Neuronal stem cell (in vitro differentiated cells): Measurements from ENCODE around the gene RAMACL.

Experiments
- DNase-seq: peaks from one replicate; pipeline ENCODE4 v3.0.0-alpha.2; 2013; ENCODE audit warnings: low spot score
- H2AFZ ChIP-seq: one replicate; pipeline ENCODE4 v1.6.1; 2013; ENCODE audit warnings: mild to moderate bottlenecking, low read length, inconsistent platforms
- H2AK5ac ChIP-seq: 2 replicates; pipeline ENCODE4 v1.6.1; 2013; ENCODE audit warnings: low read depth, mild to moderate bottlenecking, inconsistent platforms, low read length, moderate library complexity, mixed read lengths
- H2BK120ac ChIP-seq: 2 replicates; pipeline ENCODE4 v1.6.1; 2013; ENCODE audit warnings: low read depth, mild to moderate bottlenecking, inconsistent platforms, low read length, moderate library complexity, mixed read lengths
- H2BK12ac ChIP-seq: one replicate; pipeline ENCODE4 v1.6.1; 2013; ENCODE audit warnings: low read length, inconsistent platforms
- H2BK15ac ChIP-seq: 2 replicates; pipeline ENCODE4 v1.6.1; 2013; ENCODE audit warnings: mild to moderate bottlenecking, low read length, inconsistent platforms, mixed read lengths
- H2BK5ac ChIP-seq: one replicate; pipeline ENCODE4 v1.6.1; 2013; ENCODE audit warnings: inconsistent platforms, mild to moderate bottlenecking, low read length, moderate library complexity
- H3K14ac ChIP-seq: one replicate; pipeline ENCODE4 v1.6.1; 2013; ENCODE audit warnings: low read length, inconsistent platforms
- H3K18ac ChIP-seq: 2 replicates; pipeline ENCODE4 v1.6.1; 2013; ENCODE audit warnings: low read length, inconsistent platforms
- H3K23ac ChIP-seq: 2 replicates; pipeline ENCODE4 v1.6.1; 2013; ENCODE audit warnings: low read depth, mild to moderate bottlenecking, mixed read lengths, low read length, inconsistent platforms; ENCODE audit not compliant: poor library complexity
- H3K27ac ChIP-seq: replicated peaks from 3 replicates; pipeline ENCODE4 v1.5.1; 2013; ENCODE audit warnings: low read length, inconsistent platforms
- H3K27me3 ChIP-seq, 3 experiments: 2 replicates each; pipeline ENCODE4 v1.6.1; 2013; ENCODE audit warnings: low read length in 3 of 3, mild to moderate bottlenecking in 2 of 3, inconsistent platforms in 1 of 3, low read depth in 1 of 3, mixed read lengths in 1 of 3, moderate library complexity in 1 of 3; ENCODE audit not compliant: control insufficient read depth in 3 of 3, insufficient read depth in 3 of 3
- H3K36me3 ChIP-seq, 2 donors: replicated peaks in 1 of 2; 2 replicates each; pipeline ENCODE4 v1.6.1; 2013; ENCODE audit warnings: low read length in 2 of 2; ENCODE audit not compliant: control insufficient read depth in 2 of 2, insufficient read depth in 2 of 2
- H3K4ac ChIP-seq: 2 replicates; pipeline ENCODE4 v1.6.1; 2013; ENCODE audit warnings: inconsistent platforms, mild to moderate bottlenecking, low read length, moderate library complexity
- H3K4me1 ChIP-seq, 2 donors: 1 replicate in 1 of 2; 2 replicates in 1 of 2; pipeline ENCODE4 v1.6.1; 2013; ENCODE audit warnings: low read length in 2 of 2, low read depth in 1 of 2; ENCODE audit not compliant: control insufficient read depth in 2 of 2, insufficient read depth in 1 of 2
- H3K4me2 ChIP-seq: one replicate; pipeline ENCODE4 v1.6.1; 2013; ENCODE audit warnings: mild to moderate bottlenecking, low read length, inconsistent platforms; ENCODE audit not compliant: insufficient read depth, poor library complexity, severe bottlenecking
- H3K4me3 ChIP-seq, 2 donors: 2 replicates each; pipeline ENCODE4 v1.5.1; 2013; ENCODE audit warnings: low read length in 2 of 2, mild to moderate bottlenecking in 2 of 2, inconsistent platforms in 1 of 2, moderate library complexity in 1 of 2
- H3K79me1 ChIP-seq: one replicate; pipeline ENCODE4 v1.6.1; 2013; ENCODE audit warnings: low read depth, mild to moderate bottlenecking, inconsistent platforms, low read length, moderate library complexity
- H3K9ac ChIP-seq: one replicate; pipeline ENCODE4 v1.6.1; 2013; ENCODE audit warnings: mild to moderate bottlenecking, low read depth, low read length, inconsistent platforms; ENCODE audit not compliant: poor library complexity
- H3K9me3 ChIP-seq, 2 donors: replicated peaks in 1 of 2; 2 replicates each; pipeline versions ENCODE3 to v1.6.1; 2013; ENCODE audit warnings: low read length in 2 of 2, mild to moderate bottlenecking in 2 of 2, inconsistent platforms in 1 of 2, low read depth in 1 of 2, mixed read lengths in 1 of 2, moderate library complexity in 1 of 2; ENCODE audit not compliant: control insufficient read depth in 2 of 2, insufficient read depth in 1 of 2
- H4K8ac ChIP-seq: one replicate; pipeline ENCODE4 v1.6.1; 2013; ENCODE audit warnings: low read depth, mild to moderate bottlenecking, inconsistent platforms, low read length, moderate library complexity
- H4K91ac ChIP-seq: one replicate; pipeline ENCODE4 v1.6.1; 2013; ENCODE audit warnings: low read length, low read depth, mild to moderate bottlenecking, inconsistent platforms; ENCODE audit not compliant: poor library complexity
- WGBS, 2 donors: extraction: QIAGEN DNeasy Blood & Tissue Kit; methylation state at CpG; one replicate each; pipeline ENCODE4 v1.1.7; 2013; ENCODE audit warnings: missing lambda C conversion rate in 2 of 2, mixed read lengths in 1 of 2; ENCODE audit not compliant: insufficient read length in 2 of 2, insufficient replicate concordance in 1 of 2; ENCODE audit errors: extremely low coverage in 2 of 2; 5-methylcytosine and 5-hydroxymethylcytosine counted together

RAMACL gene

GRCh38 chr6:166614171-166614583, 27.7 kb upstream of the RAMACL start:
- Histone ChIP-seq H3K14ac (no peak overlapping the region), H2AFZ (no peak overlapping the region), H3K9me3 (peaks cover 0 to 9% of the 10 kb centered on the region in 2 donors), H2AK5ac (no peak overlapping the region), H2BK15ac (no peak overlapping the region), H3K4ac (no peak overlapping the region), H3K36me3 (peaks cover 7 to 34% of the 10 kb centered on the region in 2 donors), H3K27me3 (no peaks in the 10 kb centered on the region), H3K79me1 (peaks cover 6% of the 10 kb centered on the region), H4K91ac (no peak overlapping the region), H3K4me1 (peaks cover 0 to 17% of the 10 kb centered on the region in 2 donors), H2BK5ac (no peak overlapping the region), H2BK12ac (no peak overlapping the region), H3K4me2 (no peak overlapping the region), H3K9ac (no peak overlapping the region), H3K27ac (no peak overlapping the region), H4K8ac (no peak overlapping the region), H2BK120ac (no peak overlapping the region), H3K23ac (no peak overlapping the region), H3K4me3 (no peak overlapping the region), H3K18ac (peak overlapping the region; percentile 49)
- no peak for DNase-seq
- no CpG with 5 or more reads among the region's 12 CpGs for WGBS, 2 donors

- H3K36me3 ChIP-seq = peaks cover 1 to 22% of the 10 kb centered on the region in 2 donors
- H2BK15ac ChIP-seq = no peak overlapping the region
- peaks cover 6% of the 10 kb centered on the region for H3K79me1 ChIP-seq
- no peak overlapping the region for H3K23ac ChIP-seq
- H3K4me1 ChIP-seq = peaks cover 0 to 17% of the 10 kb centered on the region in 2 donors
- no peak overlapping the region for H3K9ac ChIP-seq
- H3K4ac ChIP-seq = no peak overlapping the region
- no peak overlapping the region for H2BK12ac ChIP-seq
- no peak overlapping the region for H4K91ac ChIP-seq
- H3K27ac ChIP-seq = no peak overlapping the region
- peaks cover 0 to 1% of the 10 kb centered on the region in 2 donors for H3K9me3 ChIP-seq
- no peak overlapping the region for H3K4me2 ChIP-seq
- H4K8ac ChIP-seq = no peak overlapping the region
- no peak overlapping the region for H3K14ac ChIP-seq
- H2AFZ ChIP-seq = no peak overlapping the region
- WGBS, 2 donors = no CpG with 5 or more reads among the region's 7 CpGs
- no peak for DNase-seq
- H3K27me3 ChIP-seq = no peaks in the 10 kb centered on the region
- H2AK5ac ChIP-seq = no peak overlapping the region
- H2BK120ac ChIP-seq = no peak overlapping the region
- no peak overlapping the region for H3K18ac ChIP-seq
- H3K4me3 ChIP-seq = no peak overlapping the region
- H2BK5ac ChIP-seq = no peak overlapping the region
Measured at GRCh38 chr6:166613027-166613426, 26.5 kb upstream of the RAMACL start.

GRCh38 chr6:166612471-166612881, 26.0 kb upstream of the RAMACL start:
- no peak overlapping the region for H2BK120ac ChIP-seq
- H3K4me2 ChIP-seq = no peak overlapping the region
- H2BK12ac ChIP-seq = no peak overlapping the region
- no peak overlapping the region for H3K23ac ChIP-seq
- no peak overlapping the region for H2BK5ac ChIP-seq
- H3K4ac ChIP-seq = no peak overlapping the region
- H2BK15ac ChIP-seq = no peak overlapping the region
- H3K4me1 ChIP-seq = peaks cover 0 to 17% of the 10 kb centered on the region in 2 donors
- DNase-seq = no peak
- no peak overlapping the region for H2AFZ ChIP-seq
- no peak overlapping the region for H3K27ac ChIP-seq
- H3K18ac ChIP-seq = no peak overlapping the region
- no peak overlapping the region for H4K8ac ChIP-seq
- H3K79me1 ChIP-seq = peaks cover 6% of the 10 kb centered on the region
- WGBS, 2 donors = no CpG with 5 or more reads among the region's 11 CpGs
- no peaks in the 10 kb centered on the region for H3K9me3 ChIP-seq
- H3K4me3 ChIP-seq = no peak overlapping the region
- no peak overlapping the region for H2AK5ac ChIP-seq
- H4K91ac ChIP-seq = no peak overlapping the region
- H3K9ac ChIP-seq = no peak overlapping the region
- no peak overlapping the region for H3K14ac ChIP-seq
- no peaks in the 10 kb centered on the region for H3K27me3 ChIP-seq
- H3K36me3 ChIP-seq = peaks cover 1 to 17% of the 10 kb centered on the region in 2 donors

DNA sequence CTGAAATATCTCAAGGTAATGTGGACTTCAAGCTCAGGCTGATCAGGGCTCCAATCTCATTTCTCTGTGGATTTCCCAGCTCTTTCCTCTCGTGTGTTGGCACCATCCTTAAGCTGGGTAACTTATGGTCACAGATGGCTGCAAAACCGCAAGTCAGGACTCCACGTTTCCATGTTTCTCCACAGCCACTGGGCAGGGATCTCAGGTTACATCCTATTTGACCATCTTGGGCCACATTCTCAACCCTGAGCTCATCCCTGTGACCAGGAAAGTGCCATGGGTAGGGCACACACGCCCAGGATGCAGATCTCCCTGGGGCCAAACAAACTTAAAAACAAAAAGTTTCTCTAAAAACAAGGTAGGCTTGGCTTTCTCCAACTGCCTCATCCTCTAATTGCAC, 25.2 kb upstream of the RAMACL start:
- peaks cover 0 to 12% of the 10 kb centered on the region in 2 donors for H3K36me3 ChIP-seq
- H2BK15ac ChIP-seq = no peak overlapping the region
- WGBS, 2 donors = no CpG with 5 or more reads among the region's 4 CpGs
- H3K9ac ChIP-seq = no peak overlapping the region
- H3K14ac ChIP-seq = no peak overlapping the region
- H2AFZ ChIP-seq = no peak overlapping the region
- no peak overlapping the region for H2BK5ac ChIP-seq
- no peak for DNase-seq
- peaks cover 6% of the 10 kb centered on the region for H3K79me1 ChIP-seq
- no peak overlapping the region for H2BK120ac ChIP-seq
- H3K23ac ChIP-seq = no peak overlapping the region
- no peaks in the 10 kb centered on the region for H3K9me3 ChIP-seq
- H3K4ac ChIP-seq = no peak overlapping the region
- H3K27me3 ChIP-seq = no peaks in the 10 kb centered on the region
- no peak overlapping the region for H3K27ac ChIP-seq
- H4K91ac ChIP-seq = no peak overlapping the region
- no peak overlapping the region for H4K8ac ChIP-seq
- no peak overlapping the region for H3K4me3 ChIP-seq
- no peak overlapping the region for H3K18ac ChIP-seq
- no peak overlapping the region for H2BK12ac ChIP-seq
- H2AK5ac ChIP-seq = no peak overlapping the region
- peaks cover 0 to 17% of the 10 kb centered on the region in 2 donors for H3K4me1 ChIP-seq
- H3K4me2 ChIP-seq = no peak overlapping the region
